HepG2 (cell line): ENCODE results near the gene AANAT. TPM values are rescaled to one million over a fixed set of nuclear protein-coding genes. Genes with fewer than 3 reads are reported as not detected.

Source experiments
- AGO2 ChIP-seq: fragments of 200-400 bp; formaldehyde crosslinking; optimal IDR thresholded peaks from 2 replicates; pipeline ENCODE3; 2017; ENCODE audit warnings: mild to moderate bottlenecking, low read depth, low read length, moderate library complexity
- ARNT ChIP-seq: fragments of 450-650 bp; IDR thresholded peaks from 2 replicates; pipeline ENCODE4 v1.6.1; 2017
- CREB3 ChIP-seq: sonication (generic); formaldehyde crosslinking; IDR thresholded peaks from 2 replicates; pipeline ENCODE4 v1.5.0; 2020; ENCODE audit warnings: missing genetic modification reagents
- HMGXB3 ChIP-seq: sonication (generic); formaldehyde crosslinking; IDR thresholded peaks from 2 replicates; pipeline ENCODE4 v1.4.0; 2020; ENCODE audit warnings: missing genetic modification reagents, borderline replicate concordance
- KDM3A ChIP-seq: IDR thresholded peaks from 2 replicates; pipeline ENCODE4 v1.6.1; 2018; ENCODE audit warnings: low read depth, missing compliant biosample characterization
- KMT2A ChIP-seq: sonication (generic); formaldehyde crosslinking; IDR thresholded peaks from 2 replicates; pipeline ENCODE4 v1.4.0; 2020; ENCODE audit warnings: missing genetic modification reagents
- RAD21 ChIP-seq: fragments of 450-650 bp; formaldehyde crosslinking; IDR thresholded peaks from 2 replicates; pipeline ENCODE4 v1.5.0; 2020; ENCODE audit warnings: mild to moderate bottlenecking
- RARA ChIP-seq: IDR thresholded peaks from 2 replicates; pipeline ENCODE4 v1.6.1; 2016; ENCODE audit warnings: missing genetic modification reagents, missing compliant biosample characterization
- REL ChIP-seq: sonication (generic); formaldehyde crosslinking; conservative IDR thresholded peaks from 2 replicates; pipeline ENCODE4 v1.8.0; 2022; ENCODE audit warnings: mild to moderate bottlenecking, missing genetic modification reagents, moderate library complexity
- RFX3 ChIP-seq: IDR thresholded peaks from 2 replicates; pipeline ENCODE4 v1.6.1; 2016; ENCODE audit warnings: missing biosample characterization, missing genetic modification reagents
- SALL2 ChIP-seq: sonication (generic); formaldehyde crosslinking; IDR thresholded peaks from 2 replicates; pipeline ENCODE4 v1.8.1; 2023; ENCODE audit warnings: mild to moderate bottlenecking, missing genetic modification reagents, inconsistent platforms
- SATB2 ChIP-seq: sonication (generic); formaldehyde crosslinking; IDR thresholded peaks from 2 replicates; pipeline ENCODE4 v1.5.0; 2020; ENCODE audit warnings: missing genetic modification reagents
- TAF15 ChIP-seq: fragments of 200-400 bp; formaldehyde crosslinking; IDR thresholded peaks from one replicate; pipeline ENCODE4 v1.6.1; 2018; ENCODE audit warnings: mild to moderate bottlenecking, low read depth, low read length; ENCODE audit not compliant: poor library complexity, severe bottlenecking
- TBL1XR1 ChIP-seq: fragments of 150-350 bp; IDR thresholded peaks from 2 replicates; pipeline ENCODE4 v1.6.1; 2014; ENCODE audit warnings: borderline replicate concordance, low read length; ENCODE audit not compliant: partially characterized antibody
- U2AF1 ChIP-seq: fragments of 200-400 bp; formaldehyde crosslinking; optimal IDR thresholded peaks from 2 replicates; pipeline ENCODE3; 2017; ENCODE audit warnings: mild to moderate bottlenecking, low read depth, low read length
- WIZ ChIP-seq: sonication (generic); formaldehyde crosslinking; IDR thresholded peaks from 2 replicates; pipeline ENCODE4 v1.5.1; 2020; ENCODE audit warnings: mild to moderate bottlenecking, missing genetic modification reagents
- ZNF563 ChIP-seq: sonication (generic); formaldehyde crosslinking; IDR thresholded peaks from 2 replicates; pipeline ENCODE4 v1.8.0; 2022; ENCODE audit warnings: mild to moderate bottlenecking, moderate library complexity, missing genetic modification reagents
- ZNF749 ChIP-seq: sonication (generic); formaldehyde crosslinking; IDR thresholded peaks from 2 replicates; pipeline ENCODE4 v1.8.0; 2022; ENCODE audit warnings: mild to moderate bottlenecking, missing genetic modification reagents, moderate library complexity, borderline replicate concordance
- ZNF83 ChIP-seq: sonication (generic); formaldehyde crosslinking; IDR thresholded peaks from 2 replicates; pipeline ENCODE4 v1.4.0; 2020; ENCODE audit warnings: missing genetic modification reagents, mild to moderate bottlenecking, borderline replicate concordance
- ZSCAN25 ChIP-seq: sonication (generic); formaldehyde crosslinking; IDR thresholded peaks from 2 replicates; pipeline ENCODE4 v1.8.0; 2022; ENCODE audit warnings: mild to moderate bottlenecking, missing genetic modification reagents
- ZXDC ChIP-seq: sonication (generic); formaldehyde crosslinking; IDR thresholded peaks from 2 replicates; pipeline ENCODE4 v1.5.0; 2020; ENCODE audit warnings: mild to moderate bottlenecking, missing genetic modification reagents
- ZZZ3 ChIP-seq: sonication (generic); formaldehyde crosslinking; IDR thresholded peaks from 2 replicates; pipeline ENCODE4 v1.4.0; 2020; ENCODE audit warnings: missing genetic modification reagents, mild to moderate bottlenecking, borderline replicate concordance
- polyA plus RNA-seq, 8 experiments: library from polyadenylated mRNA; depleted of rRNA in 3 of 8; stranded (reverse) in 7 of 8; unstranded in 1 of 8; fragments of >200 nt; fragmentation: Illumina TruSeq in 4 of 8; extraction: Trizol in 4 of 8; gene quantifications; 2 replicates each; pipeline versions ENCODE4 v1.2.1 to v1.2.3, GENCODE V29; 2011 to 2016; ENCODE audit warnings: low read depth in 4 of 8, missing spikeins in 1 of 8, mixed read lengths in 1 of 8; ENCODE audit not compliant: insufficient read depth in 1 of 8
- total RNA-seq, 5 experiments: library from RNA; depleted of rRNA; stranded (reverse); fragments of >200 nt; fragmentation: Illumina TruSeq; extraction: Trizol; gene quantifications; 2 replicates each; pipeline ENCODE4 v1.2.3, GENCODE V29; 2016; ENCODE audit warnings: low read depth in 1 of 5

Gene AANAT
- total and polyA plus RNA-seq, 2 of the 13 experiments (the other 11 are each of a cell fraction or from before 2014, with no cell fraction given) = 0.07 TPM; not detected in 1

- TF ChIP-seq TBL1XR1 (no peak), U2AF1 (no peak), HMGXB3 (CRISPR knock-in tag) (no peak), RFX3 (CRISPR knock-in tag) (no peak), RARA (peak; percentile 44), TAF15 (no peak), ZNF83 (CRISPR knock-in tag) (no peak), ARNT (no peak), KDM3A (CRISPR knock-in tag) (peak; percentile 58), ZNF563 (CRISPR knock-in tag) (no peak; the same call in 1 of the 2 replicates), ZSCAN25 (CRISPR knock-in tag) (no peak), SATB2 (CRISPR knock-in tag) (no peak), CREB3 (CRISPR knock-in tag) (no peak), REL (CRISPR knock-in tag) (no peak), ZNF749 (CRISPR knock-in tag) (peak; percentile 52; the same call in 1 of the 2 replicates), ZZZ3 (CRISPR knock-in tag) (peak; percentile 73; the same call in 1 of the 2 replicates), RAD21 (CRISPR knock-in tag) (0 out of 2 replicates have a peak, but pooled peaks have one; percentile 14), SALL2 (CRISPR knock-in tag) (0 out of 2 replicates have a peak, but pooled peaks have one; percentile 28), KMT2A (CRISPR knock-in tag) (peak; percentile 59), AGO2 (peak; percentile 69), ZXDC (CRISPR knock-in tag) (no peak), WIZ (peak; percentile 94)
These were observed 30.8 kb downstream of the AANAT start (continued) for GRCh38 chr17:76497979-76498875.
